Measurements from ENCODE around the gene CORO1C.

The CORO1C gene

GRCh38 chr12:108613548-108613947 lies 117.8 kb downstream of the CORO1C start:
- no peak for FAIRE-seq

GRCh38 chr12:108612788-108613282 lies 118.5 kb downstream of the CORO1C start:
- FAIRE-seq = no peak

GRCh38 chr12:108611884-108612415 lies 119.4 kb downstream of the CORO1C start:
- no peak for FAIRE-seq

DNA sequence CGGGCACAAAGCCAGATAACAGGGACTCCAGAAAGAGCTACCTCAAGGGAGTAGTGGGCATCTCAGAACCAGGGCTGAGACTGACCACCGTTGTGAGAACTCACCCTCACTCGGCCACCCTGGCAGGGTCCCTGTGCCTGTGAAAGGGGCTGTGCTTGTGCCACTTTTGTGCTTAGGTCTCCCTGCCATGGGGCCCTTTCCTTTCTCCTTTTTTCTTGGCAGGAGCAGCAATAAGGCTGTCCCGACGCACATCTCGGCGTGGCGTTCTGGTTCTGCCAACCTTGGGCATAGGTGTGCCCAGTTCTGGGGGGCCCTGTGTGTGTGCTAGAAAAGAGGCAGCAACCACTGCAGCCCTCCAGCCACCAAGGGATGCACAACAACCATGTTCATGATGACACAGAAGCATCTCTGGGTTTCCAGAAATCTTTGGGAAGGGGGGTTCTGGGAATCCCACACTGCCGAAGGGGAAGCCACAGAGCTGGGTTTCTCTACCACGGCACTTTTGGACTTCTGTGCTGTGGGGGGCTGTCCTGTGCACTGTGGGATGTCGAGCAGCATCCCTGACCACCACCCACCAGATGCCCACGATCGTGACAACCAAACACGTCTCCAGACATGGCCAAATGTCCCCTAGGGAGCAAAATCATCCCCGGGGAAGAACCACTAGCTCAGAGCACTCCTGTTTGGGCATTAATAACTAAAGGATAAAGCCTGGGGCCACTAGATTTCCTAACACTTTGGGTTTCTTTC lies 120.3 kb downstream of the CORO1C start:
- no peak for FAIRE-seq

DNA sequence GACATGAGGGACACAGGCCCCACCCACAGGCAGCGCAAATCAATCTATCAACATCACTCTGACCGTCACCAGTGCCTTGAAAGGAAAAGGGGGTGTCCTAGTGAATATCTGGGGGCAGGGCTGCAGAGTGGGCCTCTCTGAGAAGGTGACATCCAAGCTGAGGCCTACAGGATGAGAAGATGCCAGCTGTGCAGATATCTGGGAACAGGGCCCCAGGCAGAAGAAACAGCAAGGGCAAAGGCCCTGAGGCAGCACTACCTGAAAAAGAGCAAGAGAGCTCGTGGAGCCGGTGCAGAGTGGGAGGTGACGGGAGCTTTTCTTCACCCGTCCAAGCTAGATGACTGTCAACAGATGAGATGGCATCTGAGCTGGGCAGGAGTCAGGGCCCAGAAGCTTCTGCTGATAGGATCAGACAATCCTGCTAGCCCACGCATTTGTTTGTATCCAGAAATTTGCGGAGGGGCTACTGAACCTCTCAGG lies 120.9 kb downstream of the CORO1C start:
- FAIRE-seq = no peak

GRCh38 chr12:108609537-108610335 lies 121.6 kb downstream of the CORO1C start:
- FAIRE-seq = no peak

DNA sequence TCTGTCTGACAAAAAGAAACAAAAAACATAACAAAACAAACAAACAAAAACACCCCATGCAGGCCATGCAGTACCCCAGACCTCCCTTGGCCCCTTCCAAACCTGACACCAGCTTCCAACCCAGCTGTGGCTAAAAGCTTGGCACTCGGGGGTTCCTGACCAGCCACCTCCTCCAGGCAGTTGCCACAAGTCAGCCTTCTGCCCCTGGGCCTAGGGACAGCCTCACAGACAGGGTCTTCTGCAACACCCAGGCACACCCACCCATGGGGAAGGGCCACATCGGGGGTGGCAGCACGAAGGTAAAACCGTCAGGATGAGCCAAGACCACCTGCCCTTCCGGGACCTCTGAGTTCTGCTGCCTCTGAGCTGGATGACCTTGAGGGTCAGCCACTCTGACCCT lies 122.7 kb downstream of the CORO1C start:
- FAIRE-seq = no peak

- FAIRE-seq = no peak
Observed at GRCh38 chr12:108607981-108608600, 123.2 kb downstream of the CORO1C start.

- no peak for FAIRE-seq
Observed at GRCh38 chr12:108606492-108606891, 124.8 kb downstream of the CORO1C start.

DNA sequence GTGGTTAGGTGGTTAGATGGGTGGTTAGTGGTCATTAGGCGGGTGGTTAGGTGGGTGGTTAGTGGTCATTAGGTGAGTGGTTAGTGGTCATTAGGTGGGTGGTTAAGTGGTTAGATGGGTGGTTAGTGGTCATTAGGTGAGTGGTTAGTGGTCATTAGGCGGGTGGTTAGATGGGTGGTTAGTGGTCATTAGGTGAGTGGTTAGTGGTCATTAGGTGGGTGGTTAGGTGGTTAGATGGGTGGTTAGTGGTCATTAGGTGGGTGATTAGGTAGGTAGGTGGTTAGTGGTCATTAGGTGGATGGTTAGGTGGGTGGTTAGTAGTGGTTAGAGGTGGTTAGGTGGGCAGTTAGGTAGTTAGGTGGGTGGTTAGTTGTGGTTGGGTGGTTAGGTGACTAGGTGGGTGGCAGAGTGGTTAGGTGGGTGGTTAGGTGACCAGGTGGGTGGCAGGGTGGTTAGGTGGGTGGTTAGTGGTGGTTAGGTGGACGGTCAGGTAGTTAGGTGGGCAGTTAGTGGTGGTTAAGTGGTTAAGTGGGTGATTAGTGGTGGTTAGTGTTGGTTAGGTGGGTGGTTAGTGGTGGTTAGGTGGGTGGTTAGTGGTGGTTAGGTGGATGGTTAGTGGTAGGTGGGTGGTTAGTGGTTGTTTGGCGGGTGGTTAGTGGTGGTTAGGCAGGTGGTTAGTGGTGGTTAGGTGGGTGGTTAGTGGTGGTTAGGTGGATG lies 125.5 kb downstream of the CORO1C start:
- no peak for FAIRE-seq

- FAIRE-seq = no peak
Observed at GRCh38 chr12:108605000-108605689, 126.2 kb downstream of the CORO1C start.

- FAIRE-seq = no peak
Observed at GRCh38 chr12:108604208-108604941, 126.9 kb downstream of the CORO1C start.

DNA sequence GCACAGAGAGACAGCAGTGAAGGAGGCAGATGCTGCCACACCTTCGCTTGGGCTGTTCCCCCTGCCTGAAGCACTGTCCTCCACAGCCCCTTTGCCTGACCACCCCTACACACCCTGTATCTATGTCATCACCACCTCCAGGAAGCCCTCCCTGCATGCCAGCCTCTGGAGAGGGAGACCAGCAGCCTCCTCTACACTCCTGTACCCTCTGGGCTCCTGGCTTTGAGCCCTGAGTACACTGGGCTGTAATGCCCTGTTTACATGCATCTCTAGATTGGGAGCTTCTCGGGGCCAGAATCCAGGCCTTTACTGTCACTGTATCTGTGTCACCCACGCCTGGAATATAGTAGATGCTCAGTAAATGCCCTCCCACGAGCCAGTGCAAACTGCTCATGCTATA lies 127.6 kb downstream of the CORO1C start:
- FAIRE-seq = no peak

DNA sequence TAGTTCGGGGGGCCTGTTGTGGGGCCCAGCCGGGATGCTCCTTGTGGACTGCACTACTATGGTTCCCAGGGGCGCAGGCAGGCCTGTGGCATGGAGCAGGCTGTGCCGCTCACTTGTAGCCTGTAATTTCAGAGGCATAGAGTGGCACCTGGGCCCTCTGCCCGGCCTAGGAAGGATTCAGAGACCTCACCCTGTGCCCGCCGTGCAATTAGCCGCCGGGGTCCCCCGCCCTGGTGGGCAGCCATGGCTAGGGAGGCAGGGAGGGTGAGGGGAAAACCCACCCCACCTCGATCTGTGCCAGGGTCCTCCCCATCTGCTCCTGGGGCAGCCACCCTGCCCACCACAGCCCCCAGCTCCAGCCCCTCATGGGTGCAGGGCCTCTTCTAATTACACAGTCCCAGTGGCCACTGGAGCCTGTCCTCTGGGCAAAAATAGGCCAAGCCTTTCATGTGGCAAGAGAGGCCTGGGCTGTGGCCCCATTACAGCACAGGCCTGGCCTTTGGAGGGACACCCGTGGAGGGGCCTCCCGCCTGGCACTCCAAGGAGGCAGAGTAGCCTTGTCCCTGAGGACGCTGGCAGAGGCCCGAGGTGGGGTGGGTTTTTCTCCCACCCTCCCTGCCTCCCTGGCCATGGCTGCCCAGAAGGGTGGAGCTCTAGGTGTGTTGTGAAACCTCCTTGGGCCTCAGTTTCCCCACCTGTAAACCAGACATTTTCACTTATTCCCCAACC lies 128.2 kb downstream of the CORO1C start:
- no peak for FAIRE-seq

GRCh38 chr12:108602209-108602705 lies 129.1 kb downstream of the CORO1C start:
- FAIRE-seq = no peak

GRCh38 chr12:108600702-108601007 lies 130.7 kb downstream of the CORO1C start:
- no peak for FAIRE-seq

- FAIRE-seq = no peak
Observed at GRCh38 chr12:108599948-108600701, 131.2 kb downstream of the CORO1C start.

DNA sequence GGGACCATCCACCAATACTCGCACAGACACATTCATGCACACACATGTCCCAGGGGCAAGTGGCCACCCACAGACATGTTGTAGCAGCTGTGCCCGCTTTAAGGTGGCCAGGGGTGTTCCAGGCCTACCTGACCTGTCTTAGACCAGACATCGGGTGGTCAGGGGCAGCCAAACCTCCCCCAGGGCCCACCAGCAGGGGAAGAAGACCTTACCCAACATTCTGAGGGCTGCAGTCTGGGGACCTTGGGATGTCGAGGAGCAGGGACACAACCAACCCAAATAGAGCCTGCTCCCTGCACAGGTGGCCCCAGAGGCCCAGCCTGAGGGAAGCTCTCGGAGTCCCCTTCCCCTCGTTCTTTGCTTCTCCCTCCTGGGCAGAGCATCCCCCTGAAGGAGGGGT lies 131.8 kb downstream of the CORO1C start:
- no peak for FAIRE-seq

DNA sequence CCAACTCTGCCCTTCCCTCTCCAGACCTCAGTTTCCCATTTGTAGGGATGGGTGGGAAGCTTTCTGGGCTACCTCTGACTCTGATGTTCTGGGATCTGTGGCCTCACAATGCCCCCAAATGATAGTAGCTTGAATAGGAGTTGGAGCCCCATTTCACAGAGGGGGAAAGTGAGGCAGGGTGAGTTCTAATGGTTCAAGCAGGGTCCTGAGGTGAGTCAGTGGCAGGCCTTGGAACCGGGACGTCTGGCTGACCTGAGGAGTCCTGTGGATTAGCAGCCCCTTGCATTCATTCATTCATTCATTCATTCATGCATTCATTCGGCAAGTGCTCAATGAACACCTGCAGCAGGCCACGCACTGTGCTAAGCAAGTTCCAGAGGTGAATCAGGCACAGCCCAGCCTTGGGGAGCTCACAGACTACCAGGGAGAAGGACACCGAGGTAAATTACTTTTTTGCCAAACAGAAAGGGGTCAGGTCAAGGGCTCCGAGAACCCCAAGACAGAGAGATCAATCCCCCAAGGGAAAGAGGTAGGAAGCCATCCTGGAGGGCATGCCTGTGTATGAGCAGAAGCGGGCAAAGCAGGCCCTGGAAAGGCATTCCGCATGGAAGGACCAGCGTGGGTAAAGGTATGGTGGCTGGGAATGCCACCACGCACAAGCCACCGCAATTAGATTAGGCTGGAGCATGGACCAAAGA lies 132.6 kb downstream of the CORO1C start:
- FAIRE-seq = no peak

All from TTC549 (cell line).